SK-N-SH treated with all-trans-retinoic acid at 6 μM for 48 hours (cell line): ENCODE results near the gene CD248.

Experiments used
- ATAC-seq: fragments of 200-7000 bp; cut with Tn5 transposase; 3 replicates; pipeline ENCODE4 v1.9.1; 2020; ENCODE audit warnings: mild to moderate bottlenecking, moderate library complexity
- ARNTL ChIP-seq: fragments of 450-650 bp; formaldehyde crosslinking; IDR thresholded peaks from 2 replicates; pipeline ENCODE4 v1.5.0; 2020; ENCODE audit warnings: low read depth, mild to moderate bottlenecking, moderate library complexity, borderline replicate concordance
- BACH2 ChIP-seq: fragments of 250-450 bp; sonication (Bioruptor Pico); IDR thresholded peaks from 2 replicates; pipeline ENCODE4 v1.9.0; 2021; ENCODE audit warnings: mild to moderate bottlenecking, borderline replicate concordance
- CSDC2 ChIP-seq: fragments of 250-450 bp; sonication (Bioruptor Pico); IDR thresholded peaks from 2 replicates; pipeline ENCODE4 v1.5.0; 2020; ENCODE audit warnings: mild to moderate bottlenecking, moderate library complexity
- ESRRG ChIP-seq: fragments of 250-450 bp; sonication (Bioruptor Pico); IDR thresholded peaks from 2 replicates; pipeline ENCODE4 v1.6.1; 2021; ENCODE audit warnings: mild to moderate bottlenecking
- GLIS3 ChIP-seq: fragments of 250-450 bp; sonication (Bioruptor Pico); IDR thresholded peaks from 2 replicates; pipeline ENCODE4 v1.5.0; 2020; ENCODE audit warnings: mild to moderate bottlenecking, moderate library complexity
- ISL1 ChIP-seq: fragments of 250-450 bp; sonication (Bioruptor Pico); IDR thresholded peaks from 2 replicates; pipeline ENCODE4 v2.1.2; 2022; ENCODE audit warnings: mild to moderate bottlenecking, moderate library complexity
- OSR1 ChIP-seq: fragments of 250-450 bp; sonication (Bioruptor Pico); IDR thresholded peaks from 2 replicates; pipeline ENCODE4 v1.8.0; 2022; ENCODE audit warnings: moderate library complexity, mild to moderate bottlenecking, inconsistent platforms
- PPARA ChIP-seq: fragments of 250-450 bp; sonication (Bioruptor Pico); IDR thresholded peaks from 2 replicates; pipeline ENCODE4 v1.5.0; 2020; ENCODE audit warnings: mild to moderate bottlenecking, borderline replicate concordance
- RARB ChIP-seq: fragments of 250-450 bp; sonication (Bioruptor Pico); IDR thresholded peaks from 2 replicates; pipeline ENCODE4 v1.8.0; 2021; ENCODE audit warnings: mild to moderate bottlenecking, moderate library complexity
- SNAI2 ChIP-seq: fragments of 250-450 bp; sonication (Bioruptor Pico); IDR thresholded peaks from 2 replicates; pipeline ENCODE4 v1.5.0; 2020; ENCODE audit warnings: mild to moderate bottlenecking, moderate library complexity
- TCF4 ChIP-seq: fragments of 250-450 bp; sonication (Bioruptor Pico); IDR thresholded peaks from 2 replicates; pipeline ENCODE4 v1.8.0; 2021; ENCODE audit warnings: mild to moderate bottlenecking, moderate library complexity, borderline replicate concordance
- TOX ChIP-seq: fragments of 250-450 bp; sonication (Bioruptor Pico); IDR thresholded peaks from 2 replicates; pipeline ENCODE4 v1.8.0; 2021; ENCODE audit warnings: mild to moderate bottlenecking, moderate library complexity, borderline replicate concordance
- ZC3H10 ChIP-seq: fragments of 250-450 bp; sonication (Bioruptor Pico); IDR thresholded peaks from 2 replicates; pipeline ENCODE4 v1.5.1; 2021; ENCODE audit warnings: mild to moderate bottlenecking, moderate library complexity
- ZFP3 ChIP-seq: fragments of 250-450 bp; sonication (Bioruptor Pico); IDR thresholded peaks from 2 replicates; pipeline ENCODE4 v1.5.0; 2020; ENCODE audit warnings: mild to moderate bottlenecking, moderate library complexity
- ZFP30 ChIP-seq: fragments of 450-650 bp; formaldehyde crosslinking; IDR thresholded peaks from 2 replicates; pipeline ENCODE4 v1.5.0; 2022; ENCODE audit warnings: mild to moderate bottlenecking, moderate library complexity
- ZNF565 ChIP-seq: fragments of 450-650 bp; formaldehyde crosslinking; conservative IDR thresholded peaks from 2 replicates; pipeline ENCODE4 v1.5.0; 2020; ENCODE audit warnings: low read depth, mild to moderate bottlenecking, moderate library complexity
- ZNF70 ChIP-seq: fragments of 450-650 bp; formaldehyde crosslinking; IDR thresholded peaks from 2 replicates; pipeline ENCODE4 v1.5.0; 2020; ENCODE audit warnings: mild to moderate bottlenecking, moderate library complexity
- ZNF8 ChIP-seq: fragments of 450-650 bp; formaldehyde crosslinking; IDR thresholded peaks from 2 replicates; pipeline ENCODE4 v1.5.0; 2020; ENCODE audit warnings: mild to moderate bottlenecking, moderate library complexity
- TF ChIP-seq, protein P1 (sequence below): fragments of 250-450 bp; sonication (Bioruptor Pico); IDR thresholded peaks from 2 replicates; pipeline ENCODE4 v1.8.0; 2020; ENCODE audit warnings: mild to moderate bottlenecking, moderate library complexity, borderline replicate concordance
- TF ChIP-seq, protein P2 (sequence below): fragments of 250-450 bp; sonication (Bioruptor Pico); IDR thresholded peaks from 2 replicates; pipeline ENCODE4 v1.5.0; 2020; ENCODE audit warnings: mild to moderate bottlenecking, moderate library complexity
- TF ChIP-seq, protein P3 (sequence below): fragments of 250-450 bp; sonication (Bioruptor Pico); IDR thresholded peaks from 2 replicates; pipeline ENCODE4 v1.5.1; 2020; ENCODE audit warnings: low read depth, mild to moderate bottlenecking, moderate library complexity
- TF ChIP-seq, protein P4 (sequence below): fragments of 250-450 bp; sonication (Bioruptor Pico); IDR thresholded peaks from 2 replicates; pipeline ENCODE4 v1.5.1; 2021; ENCODE audit warnings: mild to moderate bottlenecking, moderate library complexity
- TF ChIP-seq, protein P5 (sequence below): fragments of 250-450 bp; sonication (Bioruptor Pico); IDR thresholded peaks from 2 replicates; pipeline ENCODE4 v1.8.0; 2021; ENCODE audit warnings: low read depth, mild to moderate bottlenecking, moderate library complexity, borderline replicate concordance

CD248 gene

DNA sequence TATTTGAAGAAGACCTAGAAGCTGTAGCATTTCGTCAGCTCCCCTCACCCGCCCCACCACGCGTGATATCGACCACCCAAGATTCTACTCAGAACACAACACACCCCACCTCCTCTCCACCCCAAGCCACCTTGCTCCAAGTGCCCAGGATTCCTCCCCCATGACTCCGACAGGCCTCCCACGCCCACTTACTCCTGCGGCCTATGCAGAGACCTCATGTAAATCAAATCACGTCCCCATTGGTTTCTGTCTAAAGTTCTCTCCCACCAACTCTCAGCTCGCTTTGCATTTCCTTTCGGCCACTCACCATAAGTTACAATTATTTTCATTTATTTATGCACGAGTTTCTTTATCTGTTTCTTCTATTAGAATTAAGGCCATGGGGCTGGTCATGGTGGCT lies 14.2 kb downstream of the CD248 start:
- no peak for ATAC-seq
- TF ChIP-seq, protein P1, sequence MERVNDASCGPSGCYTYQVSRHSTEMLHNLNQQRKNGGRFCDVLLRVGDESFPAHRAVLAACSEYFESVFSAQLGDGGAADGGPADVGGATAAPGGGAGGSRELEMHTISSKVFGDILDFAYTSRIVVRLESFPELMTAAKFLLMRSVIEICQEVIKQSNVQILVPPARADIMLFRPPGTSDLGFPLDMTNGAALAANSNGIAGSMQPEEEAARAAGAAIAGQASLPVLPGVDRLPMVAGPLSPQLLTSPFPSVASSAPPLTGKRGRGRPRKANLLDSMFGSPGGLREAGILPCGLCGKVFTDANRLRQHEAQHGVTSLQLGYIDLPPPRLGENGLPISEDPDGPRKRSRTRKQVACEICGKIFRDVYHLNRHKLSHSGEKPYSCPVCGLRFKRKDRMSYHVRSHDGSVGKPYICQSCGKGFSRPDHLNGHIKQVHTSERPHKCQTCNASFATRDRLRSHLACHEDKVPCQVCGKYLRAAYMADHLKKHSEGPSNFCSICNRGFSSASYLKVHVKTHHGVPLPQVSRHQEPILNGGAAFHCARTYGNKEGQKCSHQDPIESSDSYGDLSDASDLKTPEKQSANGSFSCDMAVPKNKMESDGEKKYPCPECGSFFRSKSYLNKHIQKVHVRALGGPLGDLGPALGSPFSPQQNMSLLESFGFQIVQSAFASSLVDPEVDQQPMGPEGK (CRISPR knock-in tag) = no peak
- TF ChIP-seq, protein P2, sequence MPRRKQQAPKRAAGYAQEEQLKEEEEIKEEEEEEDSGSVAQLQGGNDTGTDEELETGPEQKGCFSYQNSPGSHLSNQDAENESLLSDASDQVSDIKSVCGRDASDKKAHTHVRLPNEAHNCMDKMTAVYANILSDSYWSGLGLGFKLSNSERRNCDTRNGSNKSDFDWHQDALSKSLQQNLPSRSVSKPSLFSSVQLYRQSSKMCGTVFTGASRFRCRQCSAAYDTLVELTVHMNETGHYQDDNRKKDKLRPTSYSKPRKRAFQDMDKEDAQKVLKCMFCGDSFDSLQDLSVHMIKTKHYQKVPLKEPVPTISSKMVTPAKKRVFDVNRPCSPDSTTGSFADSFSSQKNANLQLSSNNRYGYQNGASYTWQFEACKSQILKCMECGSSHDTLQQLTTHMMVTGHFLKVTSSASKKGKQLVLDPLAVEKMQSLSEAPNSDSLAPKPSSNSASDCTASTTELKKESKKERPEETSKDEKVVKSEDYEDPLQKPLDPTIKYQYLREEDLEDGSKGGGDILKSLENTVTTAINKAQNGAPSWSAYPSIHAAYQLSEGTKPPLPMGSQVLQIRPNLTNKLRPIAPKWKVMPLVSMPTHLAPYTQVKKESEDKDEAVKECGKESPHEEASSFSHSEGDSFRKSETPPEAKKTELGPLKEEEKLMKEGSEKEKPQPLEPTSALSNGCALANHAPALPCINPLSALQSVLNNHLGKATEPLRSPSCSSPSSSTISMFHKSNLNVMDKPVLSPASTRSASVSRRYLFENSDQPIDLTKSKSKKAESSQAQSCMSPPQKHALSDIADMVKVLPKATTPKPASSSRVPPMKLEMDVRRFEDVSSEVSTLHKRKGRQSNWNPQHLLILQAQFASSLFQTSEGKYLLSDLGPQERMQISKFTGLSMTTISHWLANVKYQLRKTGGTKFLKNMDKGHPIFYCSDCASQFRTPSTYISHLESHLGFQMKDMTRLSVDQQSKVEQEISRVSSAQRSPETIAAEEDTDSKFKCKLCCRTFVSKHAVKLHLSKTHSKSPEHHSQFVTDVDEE = no peak
- TF ChIP-seq ISL1 (CRISPR knock-in tag) = no peak
- no peak for TF ChIP-seq OSR1 (CRISPR knock-in tag)
- TF ChIP-seq ZNF8 (CRISPR knock-in tag) = no peak
- no peak for TF ChIP-seq RARB (CRISPR knock-in tag)
- no peak for TF ChIP-seq ZC3H10 (CRISPR knock-in tag)
- no peak for TF ChIP-seq ZNF565 (CRISPR knock-in tag)
- TF ChIP-seq, protein P3, sequence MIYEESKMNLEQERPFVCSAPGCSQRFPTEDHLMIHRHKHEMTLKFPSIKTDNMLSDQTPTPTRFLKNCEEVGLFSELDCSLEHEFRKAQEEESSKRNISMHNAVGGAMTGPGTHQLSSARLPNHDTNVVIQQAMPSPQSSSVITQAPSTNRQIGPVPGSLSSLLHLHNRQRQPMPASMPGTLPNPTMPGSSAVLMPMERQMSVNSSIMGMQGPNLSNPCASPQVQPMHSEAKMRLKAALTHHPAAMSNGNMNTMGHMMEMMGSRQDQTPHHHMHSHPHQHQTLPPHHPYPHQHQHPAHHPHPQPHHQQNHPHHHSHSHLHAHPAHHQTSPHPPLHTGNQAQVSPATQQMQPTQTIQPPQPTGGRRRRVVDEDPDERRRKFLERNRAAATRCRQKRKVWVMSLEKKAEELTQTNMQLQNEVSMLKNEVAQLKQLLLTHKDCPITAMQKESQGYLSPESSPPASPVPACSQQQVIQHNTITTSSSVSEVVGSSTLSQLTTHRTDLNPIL = no peak
- TF ChIP-seq ZFP30 (CRISPR knock-in tag) = no peak
- no peak for TF ChIP-seq BACH2 (CRISPR knock-in tag)
- no peak for TF ChIP-seq GLIS3 (CRISPR knock-in tag)
- TF ChIP-seq, protein P4, sequence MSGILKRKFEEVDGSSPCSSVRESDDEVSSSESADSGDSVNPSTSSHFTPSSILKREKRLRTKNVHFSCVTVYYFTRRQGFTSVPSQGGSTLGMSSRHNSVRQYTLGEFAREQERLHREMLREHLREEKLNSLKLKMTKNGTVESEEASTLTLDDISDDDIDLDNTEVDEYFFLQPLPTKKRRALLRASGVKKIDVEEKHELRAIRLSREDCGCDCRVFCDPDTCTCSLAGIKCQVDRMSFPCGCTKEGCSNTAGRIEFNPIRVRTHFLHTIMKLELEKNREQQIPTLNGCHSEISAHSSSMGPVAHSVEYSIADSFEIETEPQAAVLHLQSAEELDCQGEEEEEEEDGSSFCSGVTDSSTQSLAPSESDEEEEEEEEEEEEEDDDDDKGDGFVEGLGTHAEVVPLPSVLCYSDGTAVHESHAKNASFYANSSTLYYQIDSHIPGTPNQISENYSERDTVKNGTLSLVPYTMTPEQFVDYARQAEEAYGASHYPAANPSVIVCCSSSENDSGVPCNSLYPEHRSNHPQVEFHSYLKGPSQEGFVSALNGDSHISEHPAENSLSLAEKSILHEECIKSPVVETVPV (CRISPR knock-in tag) = no peak
- TF ChIP-seq PPARA = no peak
- TF ChIP-seq ZNF70 (CRISPR knock-in tag) = no peak
- TF ChIP-seq TCF4 (CRISPR knock-in tag) = no peak

DNA sequence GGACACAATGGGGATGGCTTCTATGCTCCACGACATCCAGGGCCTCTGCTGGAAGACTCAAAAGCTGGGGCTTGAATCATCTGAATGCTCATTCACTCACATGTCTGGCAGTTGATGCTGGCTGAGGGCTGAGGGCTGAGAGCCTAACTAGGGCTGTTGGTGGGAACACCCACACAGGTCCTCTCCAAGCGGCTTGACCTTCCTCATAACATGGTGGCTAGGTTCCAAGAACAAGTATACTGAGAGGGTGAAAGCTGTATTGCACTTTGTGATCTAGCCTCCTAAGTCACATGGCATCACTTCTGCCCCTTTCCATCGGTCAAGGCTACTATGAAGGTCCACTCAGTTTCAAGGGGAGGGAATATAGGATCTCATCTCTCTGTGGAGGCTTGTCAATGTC lies 17.7 kb downstream of the CD248 start:
- no peak for ATAC-seq
- TF ChIP-seq TOX (CRISPR knock-in tag) (no peak), ARNTL (CRISPR knock-in tag) (no peak), ZNF70 (CRISPR knock-in tag) (no peak), ZNF8 (CRISPR knock-in tag) (no peak), OSR1 (CRISPR knock-in tag) (no peak), CSDC2 (CRISPR knock-in tag) (no peak), ESRRG (CRISPR knock-in tag) (no peak), ZC3H10 (CRISPR knock-in tag) (no peak), BACH2 (CRISPR knock-in tag) (no peak), ZNF565 (CRISPR knock-in tag) (no peak), ZFP3 (CRISPR knock-in tag) (no peak), SNAI2 (no peak), ZFP30 (CRISPR knock-in tag) (no peak), TCF4 (CRISPR knock-in tag) (no peak), PPARA (no peak)
- TF ChIP-seq, protein P5, sequence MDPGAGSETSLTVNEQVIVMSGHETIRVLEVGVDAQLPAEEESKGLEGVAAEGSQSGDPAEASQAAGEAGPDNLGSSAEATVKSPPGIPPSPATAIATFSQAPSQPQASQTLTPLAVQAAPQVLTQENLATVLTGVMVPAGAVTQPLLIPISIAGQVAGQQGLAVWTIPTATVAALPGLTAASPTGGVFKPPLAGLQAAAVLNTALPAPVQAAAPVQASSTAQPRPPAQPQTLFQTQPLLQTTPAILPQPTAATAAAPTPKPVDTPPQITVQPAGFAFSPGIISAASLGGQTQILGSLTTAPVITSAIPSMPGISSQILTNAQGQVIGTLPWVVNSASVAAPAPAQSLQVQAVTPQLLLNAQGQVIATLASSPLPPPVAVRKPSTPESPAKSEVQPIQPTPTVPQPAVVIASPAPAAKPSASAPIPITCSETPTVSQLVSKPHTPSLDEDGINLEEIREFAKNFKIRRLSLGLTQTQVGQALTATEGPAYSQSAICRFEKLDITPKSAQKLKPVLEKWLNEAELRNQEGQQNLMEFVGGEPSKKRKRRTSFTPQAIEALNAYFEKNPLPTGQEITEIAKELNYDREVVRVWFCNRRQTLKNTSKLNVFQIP (CRISPR knock-in tag) = no peak
- TF ChIP-seq, protein P4 (CRISPR knock-in tag) = no peak
- TF ChIP-seq, protein P2 = no peak
- TF ChIP-seq, protein P1 (CRISPR knock-in tag) = no peak
